ENCODE results near the gene NRP2.

NRP2 gene

DNA sequence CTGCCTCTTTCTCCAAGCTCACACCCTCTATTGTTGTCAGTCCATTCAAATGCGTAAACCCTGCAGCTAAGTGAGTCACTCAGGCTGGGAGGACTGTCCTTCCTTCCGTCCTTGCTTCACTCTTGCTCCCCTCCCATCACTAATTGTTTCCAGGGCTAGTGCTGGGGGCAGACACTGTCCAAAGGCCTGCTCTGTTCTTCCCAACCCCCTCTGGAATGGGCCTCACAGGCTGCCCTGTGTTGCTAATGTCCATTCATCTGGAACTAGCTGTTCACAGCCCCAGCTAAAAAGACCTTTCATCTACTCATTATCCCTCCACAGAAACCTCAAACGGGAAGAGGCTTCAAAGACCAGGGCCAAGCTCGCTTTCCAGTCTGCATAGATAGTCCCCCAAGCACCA, 31.9 kb upstream of the NRP2 start:
- Histone ChIP-seq H3K4me1 (ENCODE audit: control insufficient read depth, insufficient read depth, low read length, unreplicated experiment) (peaks cover 9% of the 10 kb centered on the region), H3K27ac (ENCODE audit: low read depth, low read length) (no peak overlapping the region), H3K36me3 (ENCODE audit: insufficient read depth, low read length) (no peaks in the 10 kb centered on the region), H3K79me2 (ENCODE audit: control insufficient read depth, insufficient read depth, low read length, unreplicated experiment) (no peaks in the 10 kb centered on the region), H3K4me3 (ENCODE audit: low read depth, low read length) (no peak overlapping the region), H2AFZ (ENCODE audit: low read length, unreplicated experiment) (no peak overlapping the region), H3K27me3 (ENCODE audit: insufficient read depth, low read length) (no peaks in the 10 kb centered on the region)

DNA sequence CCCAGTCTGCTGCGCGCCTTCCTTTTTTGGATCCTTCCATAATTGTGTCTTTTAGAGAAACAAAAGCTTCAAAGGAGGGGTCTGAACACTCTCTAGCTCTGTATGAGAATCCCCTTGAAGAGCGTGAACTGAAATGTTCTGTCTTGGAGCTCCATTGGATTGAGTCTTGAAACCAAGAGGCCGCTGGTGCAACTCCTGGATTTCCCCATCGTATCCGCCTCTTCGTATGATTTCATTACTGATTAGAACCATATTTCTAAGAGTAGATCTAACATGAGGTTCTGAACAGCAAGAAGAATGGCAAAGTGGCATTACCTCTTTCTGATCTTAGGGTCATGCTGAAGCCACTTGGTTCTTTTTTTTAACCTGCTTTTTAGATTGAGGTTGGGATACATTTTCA, 31.4 kb upstream of the NRP2 start:
- Histone ChIP-seq H3K4me1 (ENCODE audit: control insufficient read depth, insufficient read depth, low read length, unreplicated experiment) (peaks cover 9% of the 10 kb centered on the region), H3K27ac (ENCODE audit: low read depth, low read length) (no peak overlapping the region), H3K36me3 (ENCODE audit: insufficient read depth, low read length) (no peaks in the 10 kb centered on the region), H3K79me2 (ENCODE audit: control insufficient read depth, insufficient read depth, low read length, unreplicated experiment) (no peaks in the 10 kb centered on the region), H3K27me3 (ENCODE audit: insufficient read depth, low read length) (no peaks in the 10 kb centered on the region), H2AFZ (ENCODE audit: low read length, unreplicated experiment) (no peak overlapping the region), H3K4me3 (ENCODE audit: low read depth, low read length) (no peak overlapping the region)

GRCh38 chr2:205651719-205652118, 30.6 kb upstream of the NRP2 start:
- Histone ChIP-seq H3K79me2 (ENCODE audit: control insufficient read depth, insufficient read depth, low read length, unreplicated experiment) (no peaks in the 10 kb centered on the region), H2AFZ (ENCODE audit: low read length, unreplicated experiment) (no peak overlapping the region), H3K27me3 (ENCODE audit: insufficient read depth, low read length) (no peaks in the 10 kb centered on the region)

DNA sequence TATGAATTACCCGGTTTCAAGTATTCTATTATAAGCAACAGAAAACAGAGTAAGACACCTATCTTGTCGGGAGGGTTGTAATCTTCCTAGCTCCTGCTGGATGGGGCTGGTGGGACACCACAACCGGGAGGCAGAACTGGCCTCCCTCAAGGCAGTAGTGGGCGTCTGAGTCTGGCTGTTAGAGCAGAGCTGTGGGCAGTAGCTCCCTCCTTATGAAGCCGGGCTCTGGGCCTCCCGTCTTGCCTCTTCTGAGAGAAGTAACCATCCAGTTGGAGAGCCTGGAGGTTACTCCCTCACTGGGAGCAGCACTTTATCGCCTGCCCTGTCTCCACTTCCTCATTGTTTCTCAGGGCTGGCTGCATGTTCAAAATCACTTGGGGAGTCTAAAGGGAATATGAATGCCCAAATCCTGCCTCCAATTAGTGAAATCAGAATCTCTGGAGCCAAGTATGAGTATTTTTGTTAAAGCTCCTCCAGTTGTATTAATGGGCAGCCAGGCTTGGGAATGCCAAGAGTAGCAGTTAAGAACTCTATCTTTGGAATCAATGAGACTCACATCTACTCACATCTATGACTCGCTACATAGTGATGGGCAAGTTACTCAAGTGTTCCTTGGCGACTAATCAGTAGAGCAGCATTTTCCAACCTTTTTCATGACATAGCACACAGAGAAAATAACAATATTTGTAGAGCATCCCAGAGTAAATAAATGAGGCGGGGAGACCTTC, 27.3 kb upstream of the NRP2 start:
- Histone ChIP-seq H3K4me3 (ENCODE audit: low read depth, low read length) (no peak overlapping the region), H3K4me1 (ENCODE audit: control insufficient read depth, insufficient read depth, low read length, unreplicated experiment) (peaks cover 28% of the 10 kb centered on the region), H3K27ac (ENCODE audit: low read depth, low read length) (peak overlapping the region; percentile 25), H3K36me3 (ENCODE audit: insufficient read depth, low read length) (no peaks in the 10 kb centered on the region), H3K79me2 (ENCODE audit: control insufficient read depth, insufficient read depth, low read length, unreplicated experiment) (no peaks in the 10 kb centered on the region), H2AFZ (ENCODE audit: low read length, unreplicated experiment) (peak overlapping the region; percentile 47), H3K27me3 (ENCODE audit: insufficient read depth, low read length) (no peaks in the 10 kb centered on the region)

More at GRCh38 chr2:205651719-205652118, 30.6 kb upstream of the NRP2 start:
- Histone ChIP-seq H3K36me3 (ENCODE audit: insufficient read depth, low read length) (no peaks in the 10 kb centered on the region), H3K4me3 (ENCODE audit: low read depth, low read length) (no peak overlapping the region), H3K27ac (ENCODE audit: low read depth, low read length) (no peak overlapping the region), H3K4me1 (ENCODE audit: control insufficient read depth, insufficient read depth, low read length, unreplicated experiment) (peaks cover 9% of the 10 kb centered on the region)

GRCh38 chr2:205655779-205656456, 26.4 kb upstream of the NRP2 start:
- Histone ChIP-seq H3K79me2 (ENCODE audit: control insufficient read depth, insufficient read depth, low read length, unreplicated experiment) (no peaks in the 10 kb centered on the region), H3K36me3 (ENCODE audit: insufficient read depth, low read length) (no peaks in the 10 kb centered on the region), H3K4me1 (ENCODE audit: control insufficient read depth, insufficient read depth, low read length, unreplicated experiment) (peaks cover 33% of the 10 kb centered on the region), H3K4me3 (ENCODE audit: low read depth, low read length) (no peak overlapping the region), H2AFZ (ENCODE audit: low read length, unreplicated experiment) (no peak overlapping the region), H3K27me3 (ENCODE audit: insufficient read depth, low read length) (no peaks in the 10 kb centered on the region), H3K27ac (ENCODE audit: low read depth, low read length) (no peak overlapping the region)

DNA sequence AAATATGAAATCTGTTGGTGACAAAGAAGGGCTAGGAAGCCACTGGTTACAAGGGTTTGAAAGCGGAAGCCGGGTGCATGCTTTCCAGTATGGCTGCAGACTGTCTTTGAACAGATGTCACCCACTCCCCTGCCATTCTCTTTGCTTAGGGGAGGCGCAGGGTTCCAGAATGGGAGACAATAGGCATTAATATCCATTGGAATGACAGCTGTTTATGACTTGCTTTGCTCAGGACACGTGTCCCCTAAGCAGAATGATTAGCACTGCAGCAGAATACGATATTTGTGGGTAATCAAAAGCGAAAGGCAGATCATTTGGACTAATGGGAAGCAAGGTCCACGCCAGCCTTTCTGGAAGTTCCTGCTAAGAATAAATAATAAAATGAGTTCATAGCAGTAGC, 25.8 kb upstream of the NRP2 start:
- H3K36me3 ChIP-seq (ENCODE audit: insufficient read depth, low read length) = no peaks in the 10 kb centered on the region
- H3K4me3 ChIP-seq (ENCODE audit: low read depth, low read length) = no peak overlapping the region
- no peak overlapping the region for H2AFZ ChIP-seq (ENCODE audit: low read length, unreplicated experiment)
- peaks cover 38% of the 10 kb centered on the region for H3K4me1 ChIP-seq (ENCODE audit: control insufficient read depth, insufficient read depth, low read length, unreplicated experiment)
- no peaks in the 10 kb centered on the region for H3K79me2 ChIP-seq (ENCODE audit: control insufficient read depth, insufficient read depth, low read length, unreplicated experiment)
- no peaks in the 10 kb centered on the region for H3K27me3 ChIP-seq (ENCODE audit: insufficient read depth, low read length)
- H3K27ac ChIP-seq (ENCODE audit: low read depth, low read length) = no peak overlapping the region

DNA sequence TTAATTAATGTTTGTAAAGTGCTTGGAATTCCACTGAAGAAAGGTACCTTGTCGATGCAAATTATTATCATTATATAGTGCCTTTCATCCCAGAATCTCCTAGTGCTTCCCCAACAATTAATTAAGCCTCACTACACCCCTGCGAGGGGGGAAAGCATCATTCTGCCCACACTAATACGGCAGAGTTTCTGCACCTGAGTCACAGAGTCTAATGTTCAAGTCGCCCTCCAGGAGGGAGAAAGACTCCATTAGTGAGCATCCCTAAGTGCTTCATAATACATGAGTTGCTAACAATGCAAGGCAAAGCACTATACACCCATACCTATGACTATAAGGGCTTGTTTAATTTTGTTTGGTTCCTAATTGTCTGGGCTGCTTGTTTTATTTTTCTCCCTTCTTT, 25.4 kb upstream of the NRP2 start:
- no peak overlapping the region for H3K4me3 ChIP-seq (ENCODE audit: low read depth, low read length)
- H2AFZ ChIP-seq (ENCODE audit: low read length, unreplicated experiment) = no peak overlapping the region
- no peaks in the 10 kb centered on the region for H3K79me2 ChIP-seq (ENCODE audit: control insufficient read depth, insufficient read depth, low read length, unreplicated experiment)
- H3K36me3 ChIP-seq (ENCODE audit: insufficient read depth, low read length) = no peaks in the 10 kb centered on the region
- H3K4me1 ChIP-seq (ENCODE audit: control insufficient read depth, insufficient read depth, low read length, unreplicated experiment) = peaks cover 38% of the 10 kb centered on the region
- H3K27ac ChIP-seq (ENCODE audit: low read depth, low read length) = no peak overlapping the region
- H3K27me3 ChIP-seq (ENCODE audit: insufficient read depth, low read length) = no peaks in the 10 kb centered on the region

- Histone ChIP-seq H3K27me3 (ENCODE audit: insufficient read depth, low read length) (no peaks in the 10 kb centered on the region), H3K79me2 (ENCODE audit: control insufficient read depth, insufficient read depth, low read length, unreplicated experiment) (no peaks in the 10 kb centered on the region), H3K36me3 (ENCODE audit: insufficient read depth, low read length) (no peaks in the 10 kb centered on the region), H2AFZ (ENCODE audit: low read length, unreplicated experiment) (no peak overlapping the region), H3K4me1 (ENCODE audit: control insufficient read depth, insufficient read depth, low read length, unreplicated experiment) (peaks cover 38% of the 10 kb centered on the region), H3K27ac (ENCODE audit: low read depth, low read length) (no peak overlapping the region), H3K4me3 (ENCODE audit: low read depth, low read length) (no peak overlapping the region)
Measured at GRCh38 chr2:205657579-205657978, 24.7 kb upstream of the NRP2 start.

DNA sequence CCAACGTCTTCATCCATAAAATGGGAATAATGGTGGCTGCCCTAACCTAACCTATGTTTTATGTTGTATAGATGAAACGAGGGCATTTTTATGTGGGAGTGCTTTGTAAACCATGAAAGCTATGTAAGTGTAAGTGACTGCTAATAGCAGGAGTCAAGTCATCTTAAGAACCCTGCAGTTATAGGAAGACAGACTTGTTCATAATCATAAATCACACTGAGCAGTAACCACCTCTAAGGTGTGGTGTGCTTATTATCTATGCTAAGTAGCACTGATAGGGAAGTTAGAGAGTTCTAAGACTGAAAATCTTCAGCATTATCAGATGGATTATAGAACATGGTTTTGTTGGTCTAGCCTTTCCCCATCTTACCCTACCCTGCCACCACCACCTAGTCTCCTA, 24.2 kb upstream of the NRP2 start:
- Histone ChIP-seq H3K27me3 (ENCODE audit: insufficient read depth, low read length) (no peaks in the 10 kb centered on the region), H3K4me1 (ENCODE audit: control insufficient read depth, insufficient read depth, low read length, unreplicated experiment) (peaks cover 38% of the 10 kb centered on the region), H3K27ac (ENCODE audit: low read depth, low read length) (no peak overlapping the region), H2AFZ (ENCODE audit: low read length, unreplicated experiment) (no peak overlapping the region), H3K36me3 (ENCODE audit: insufficient read depth, low read length) (no peaks in the 10 kb centered on the region), H3K79me2 (ENCODE audit: control insufficient read depth, insufficient read depth, low read length, unreplicated experiment) (no peaks in the 10 kb centered on the region), H3K4me3 (ENCODE audit: low read depth, low read length) (no peak overlapping the region)

GRCh38 chr2:205658572-205658971, 23.7 kb upstream of the NRP2 start:
- H3K79me2 ChIP-seq (ENCODE audit: control insufficient read depth, insufficient read depth, low read length, unreplicated experiment) = no peaks in the 10 kb centered on the region
- H3K27me3 ChIP-seq (ENCODE audit: insufficient read depth, low read length) = no peaks in the 10 kb centered on the region
- no peak overlapping the region for H3K27ac ChIP-seq (ENCODE audit: low read depth, low read length)
- peaks cover 38% of the 10 kb centered on the region for H3K4me1 ChIP-seq (ENCODE audit: control insufficient read depth, insufficient read depth, low read length, unreplicated experiment)
- H3K4me3 ChIP-seq (ENCODE audit: low read depth, low read length) = no peak overlapping the region
- H2AFZ ChIP-seq (ENCODE audit: low read length, unreplicated experiment) = no peak overlapping the region
- no peaks in the 10 kb centered on the region for H3K36me3 ChIP-seq (ENCODE audit: insufficient read depth, low read length)

DNA sequence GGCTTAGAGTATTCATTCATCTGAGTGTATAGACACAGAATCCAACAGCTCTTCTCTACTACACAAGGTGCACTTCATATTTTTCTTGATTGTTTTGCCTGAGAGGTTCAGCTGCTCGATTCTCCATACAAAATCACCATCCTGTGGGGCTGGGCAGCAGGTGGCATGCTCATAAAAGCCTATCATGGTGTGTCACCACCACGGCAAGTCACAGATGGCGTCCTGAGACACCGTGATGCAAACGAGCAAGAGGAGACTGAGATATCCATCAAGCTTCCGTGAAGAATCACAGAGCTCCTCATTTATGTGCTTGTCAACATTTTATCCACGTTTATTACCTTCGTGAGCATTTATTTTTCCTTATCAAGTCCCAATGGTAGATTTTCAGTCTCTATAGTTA, 22.4 kb upstream of the NRP2 start:
- Histone ChIP-seq H2AFZ (ENCODE audit: low read length, unreplicated experiment) (no peak overlapping the region), H3K36me3 (ENCODE audit: insufficient read depth, low read length) (no peaks in the 10 kb centered on the region), H3K27me3 (ENCODE audit: insufficient read depth, low read length) (no peaks in the 10 kb centered on the region), H3K79me2 (ENCODE audit: control insufficient read depth, insufficient read depth, low read length, unreplicated experiment) (no peaks in the 10 kb centered on the region), H3K4me3 (ENCODE audit: low read depth, low read length) (no peak overlapping the region), H3K27ac (ENCODE audit: low read depth, low read length) (no peak overlapping the region), H3K4me1 (ENCODE audit: control insufficient read depth, insufficient read depth, low read length, unreplicated experiment) (peaks cover 35% of the 10 kb centered on the region)
